GM21367 (cell line): ENCODE results near the gene FAM222B.
"Not testable (repeated sequence)": the region's sequence is repeated elsewhere in the genome, so short reads cannot be mapped to it uniquely, and the experiment has no call there.

Experiments
- ATAC-seq: cut with Tn5 transposase; IDR thresholded peaks from one replicate; pipeline ENCODE4 v1.9.1; 2021; ENCODE audit not compliant: unreplicated experiment

The FAM222B gene, protein sequence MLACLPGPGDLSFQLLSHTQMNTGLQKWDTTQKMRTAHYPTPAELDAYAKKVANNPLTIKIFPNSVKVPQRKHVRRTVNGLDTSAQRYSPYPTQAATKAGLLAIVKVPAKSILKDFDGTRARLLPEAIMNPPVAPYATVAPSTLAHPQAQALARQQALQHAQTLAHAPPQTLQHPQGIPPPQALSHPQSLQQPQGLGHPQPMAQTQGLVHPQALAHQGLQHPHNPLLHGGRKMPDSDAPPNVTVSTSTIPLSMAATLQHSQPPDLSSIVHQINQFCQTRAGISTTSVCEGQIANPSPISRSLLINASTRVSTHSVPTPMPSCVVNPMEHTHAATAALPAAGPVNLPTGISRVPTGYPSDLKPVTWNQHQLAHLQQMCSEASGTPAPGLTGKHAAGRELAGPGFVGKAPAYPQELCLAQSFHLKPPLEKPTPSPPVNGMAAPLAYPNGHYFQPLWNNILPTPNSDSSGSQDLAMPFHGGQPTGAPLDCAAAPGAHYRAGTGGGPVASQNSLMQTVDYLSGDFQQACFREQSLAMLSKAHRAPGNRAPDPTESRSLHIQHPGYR

DNA sequence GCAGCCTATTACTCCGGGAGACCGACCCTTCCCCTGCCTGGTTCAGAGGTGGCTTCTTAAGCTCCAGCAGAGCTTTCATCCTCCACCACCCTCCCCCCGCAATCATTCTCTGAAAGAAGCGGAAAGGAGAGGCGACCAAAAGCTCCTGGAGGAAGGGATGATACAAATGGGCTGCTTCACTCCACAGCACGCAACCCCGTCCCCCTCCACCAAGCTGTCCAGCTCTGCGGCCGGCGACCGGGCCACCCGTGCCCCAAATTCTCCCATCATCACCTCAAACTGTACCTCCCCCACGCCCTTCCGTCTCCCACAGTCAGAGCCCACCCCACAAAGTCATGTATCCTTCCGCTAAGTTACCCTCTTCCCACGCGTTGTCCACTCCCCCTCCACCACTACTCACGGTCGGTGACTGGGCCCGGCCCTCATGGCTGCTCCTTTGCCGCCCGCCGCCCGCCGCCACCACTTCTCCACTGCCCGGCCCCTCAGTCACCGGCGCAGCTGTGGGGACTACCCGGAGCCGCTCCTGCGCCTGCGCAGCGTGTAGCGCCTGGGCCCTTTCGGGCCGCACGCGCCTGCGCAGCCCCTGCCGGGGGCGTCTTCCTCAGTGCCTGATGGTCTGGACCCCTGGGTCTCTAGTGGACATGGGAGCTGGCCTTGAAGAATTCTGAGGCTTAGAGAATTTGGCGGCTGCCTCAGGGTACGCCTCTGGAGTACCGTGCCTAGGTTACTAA lies at the start of gene FAM222B:
Gene FAM222B (minus strand): TSS at position 509 of the 731 bp plus-strand sequence. CDS start 76,123 bp downstream, outside the sequence.
- ATAC-seq: peak; percentile 59

DNA sequence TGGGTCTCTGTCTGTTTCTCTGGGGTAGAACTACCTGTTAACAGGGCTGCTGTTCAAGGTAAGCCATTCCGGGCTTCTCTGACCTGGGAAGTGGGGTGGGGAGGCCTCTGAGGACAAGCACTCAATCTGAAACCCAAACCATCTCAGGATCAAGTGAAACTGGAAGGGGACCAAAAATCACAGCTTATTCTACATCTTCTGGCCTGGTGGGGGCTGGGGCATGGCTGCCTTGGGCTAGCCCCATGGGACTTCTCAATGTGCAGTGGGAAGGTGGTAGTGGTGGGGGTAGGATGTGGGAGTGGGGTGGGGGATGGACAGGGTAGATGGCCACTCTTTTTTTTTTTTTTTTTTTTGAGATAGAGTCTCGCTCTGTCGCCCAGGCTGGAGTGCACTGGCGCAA lies 49.4 kb upstream of the FAM222B start:
- no peak for ATAC-seq

DNA sequence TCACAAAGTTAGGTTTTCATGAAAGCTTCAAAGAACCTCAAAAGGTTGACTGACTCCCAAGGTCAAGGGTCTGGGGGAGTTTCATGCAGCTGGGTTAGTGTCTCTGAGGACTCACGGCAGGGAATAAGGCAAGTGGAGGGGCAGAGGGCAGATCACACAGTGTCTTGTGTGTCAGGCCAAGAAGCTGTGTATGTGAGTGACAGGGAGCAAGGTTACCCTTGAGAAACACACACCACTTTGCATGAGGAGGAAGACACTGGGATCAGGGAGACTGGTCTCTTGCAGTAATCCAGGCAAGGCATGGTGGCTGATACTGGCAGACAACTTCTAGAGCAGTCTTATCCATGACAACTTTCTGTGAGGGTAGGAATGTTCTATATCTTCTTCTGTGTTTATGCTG lies 48.6 kb upstream of the FAM222B start:
- ATAC-seq: no peak

DNA sequence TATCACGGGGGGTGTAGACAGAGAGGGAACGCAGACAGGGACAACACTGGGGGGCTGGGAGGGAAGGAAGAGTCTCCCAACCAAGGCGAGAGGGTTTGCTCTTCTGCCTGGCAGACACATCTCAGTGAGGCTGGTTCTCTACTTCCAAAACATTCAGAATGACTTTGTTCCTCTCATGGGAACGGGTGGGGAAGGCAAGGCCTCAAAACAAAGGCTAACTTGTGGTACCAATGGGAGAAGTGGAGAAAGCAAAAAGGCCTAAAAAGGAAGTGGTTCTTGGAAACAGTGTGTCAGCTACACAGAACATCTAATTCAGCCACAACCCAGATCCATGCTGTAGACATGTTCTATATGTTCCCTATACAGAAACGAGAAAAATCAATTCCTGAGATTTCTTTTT lies 47.4 kb upstream of the FAM222B start:
- no peak for ATAC-seq

DNA sequence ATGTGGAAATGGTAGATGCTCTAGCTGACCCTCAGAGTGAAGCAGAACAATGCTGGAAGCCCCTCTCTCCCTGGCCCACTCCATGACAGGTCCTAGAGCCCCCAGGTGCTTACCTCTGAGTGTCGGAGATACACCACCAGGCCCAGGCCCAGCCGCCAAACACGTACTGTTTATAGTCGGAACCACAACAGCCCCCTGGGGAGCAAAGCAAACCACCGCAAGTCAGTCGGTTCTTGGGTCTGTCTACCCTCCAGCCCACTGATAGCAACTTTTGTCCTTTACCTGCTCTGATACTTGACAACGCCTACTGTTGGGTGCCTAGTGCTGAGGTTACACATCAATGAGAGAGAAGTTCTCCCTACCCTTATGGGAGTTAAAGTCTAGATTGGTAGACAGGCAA lies 46.2 kb upstream of the FAM222B start:
- no peak for ATAC-seq

DNA sequence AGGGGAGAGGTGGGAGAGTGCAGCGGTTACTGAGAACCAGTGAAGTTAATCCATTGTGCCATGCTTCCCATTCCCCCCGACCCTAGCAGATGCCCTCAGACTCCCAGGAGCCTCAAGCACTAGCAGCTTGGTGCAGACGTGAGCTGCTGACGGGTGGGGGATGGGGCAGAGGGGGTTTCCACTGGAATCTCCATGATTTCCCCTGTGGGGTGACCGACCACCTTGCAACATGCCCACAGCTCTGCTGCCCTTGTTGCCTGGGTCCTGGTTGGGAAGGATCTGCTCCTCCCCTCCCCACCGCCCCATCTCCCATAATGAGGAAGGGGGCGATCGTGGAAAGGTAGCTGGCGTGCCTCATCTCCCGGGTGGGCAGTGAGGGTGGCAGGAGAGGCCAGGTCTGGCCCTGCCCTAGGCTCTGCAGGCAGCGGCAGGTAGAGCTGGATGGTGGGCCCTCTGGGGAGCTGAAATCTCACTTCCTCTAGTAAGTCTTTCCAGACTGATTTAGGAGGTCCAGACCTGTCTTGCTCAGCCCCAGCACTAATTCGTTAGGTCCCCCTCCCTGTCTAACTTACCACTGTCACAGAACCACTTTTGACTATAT lies 45.4 kb upstream of the FAM222B start:
- ATAC-seq: no peak

DNA sequence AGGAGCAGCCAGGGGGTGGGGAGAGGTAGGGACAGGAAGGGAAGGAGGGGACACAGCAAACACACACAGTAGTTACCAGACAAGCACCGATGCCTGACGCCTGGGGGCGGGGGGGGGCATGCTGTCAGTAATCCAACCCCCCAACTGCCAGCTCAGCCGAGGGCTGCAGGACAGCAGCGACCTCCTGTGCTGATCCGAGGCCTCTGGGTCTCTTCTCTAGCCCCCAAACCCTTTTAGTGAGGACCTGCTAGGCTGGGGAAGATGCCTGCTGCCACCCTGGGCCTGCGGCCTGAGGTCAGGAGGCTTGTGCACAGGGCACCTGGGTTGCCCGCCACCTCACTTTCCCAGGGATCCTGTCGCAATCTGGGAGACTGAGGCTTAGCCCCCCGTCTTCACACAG lies 43.4 kb upstream of the FAM222B start:
- ATAC-seq: no peak

DNA sequence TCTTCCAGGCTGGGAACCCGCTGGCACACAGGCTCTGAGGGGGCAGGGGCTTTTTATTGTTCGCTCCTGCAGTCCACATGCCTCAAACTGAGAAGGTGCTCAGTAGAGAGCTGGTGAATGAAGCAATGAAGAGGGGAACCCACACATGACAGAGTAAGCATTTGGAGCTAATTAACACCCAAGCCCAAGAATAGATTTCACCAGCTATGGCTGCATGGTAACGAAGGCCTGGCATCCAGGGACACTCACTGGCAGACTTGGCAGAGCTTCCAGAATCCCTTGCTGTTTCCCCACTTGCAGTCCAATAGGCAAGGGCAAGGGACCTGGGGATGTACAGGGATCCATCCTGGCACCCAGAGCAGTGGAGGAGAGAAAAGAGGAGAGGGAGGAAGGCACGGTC lies 42.8 kb upstream of the FAM222B start:
- ATAC-seq: no peak

DNA sequence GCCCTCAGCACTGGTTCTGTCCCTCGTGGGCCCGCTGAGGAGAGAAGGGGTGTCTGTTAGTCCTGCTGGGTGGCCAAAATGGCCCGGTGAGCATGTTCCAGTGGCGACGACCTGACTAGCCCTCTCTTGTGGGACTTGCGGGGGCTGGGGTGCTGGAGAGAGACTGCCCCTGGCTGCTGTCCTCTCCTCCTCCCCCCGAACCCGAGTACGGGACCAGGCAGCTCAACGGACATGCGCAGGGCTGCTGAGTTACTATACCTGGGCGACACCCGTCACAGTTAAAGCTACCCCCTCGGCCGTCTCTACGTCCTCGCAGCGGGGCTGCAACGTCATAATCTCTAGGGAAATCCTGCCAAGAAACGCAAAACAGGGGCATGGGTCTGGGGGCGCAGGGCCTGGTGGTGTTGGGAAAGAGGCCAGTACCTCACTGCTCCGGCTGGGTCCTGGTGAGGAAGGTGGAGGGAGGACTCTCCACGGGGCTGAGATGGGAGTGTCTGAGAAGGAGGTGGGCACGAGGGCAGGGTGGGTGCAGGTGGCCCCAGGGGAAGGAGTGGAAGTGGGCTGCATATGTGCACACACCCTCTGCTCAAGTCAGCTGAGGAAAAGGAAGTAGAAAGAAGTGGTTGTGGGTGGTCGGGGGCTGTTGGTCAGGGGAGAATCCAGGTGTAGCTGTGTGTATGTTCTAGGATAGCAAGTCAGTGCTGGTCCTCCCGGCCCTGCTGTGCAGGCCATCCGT lies 41.5 kb upstream of the FAM222B start:
- ATAC-seq: no peak

DNA sequence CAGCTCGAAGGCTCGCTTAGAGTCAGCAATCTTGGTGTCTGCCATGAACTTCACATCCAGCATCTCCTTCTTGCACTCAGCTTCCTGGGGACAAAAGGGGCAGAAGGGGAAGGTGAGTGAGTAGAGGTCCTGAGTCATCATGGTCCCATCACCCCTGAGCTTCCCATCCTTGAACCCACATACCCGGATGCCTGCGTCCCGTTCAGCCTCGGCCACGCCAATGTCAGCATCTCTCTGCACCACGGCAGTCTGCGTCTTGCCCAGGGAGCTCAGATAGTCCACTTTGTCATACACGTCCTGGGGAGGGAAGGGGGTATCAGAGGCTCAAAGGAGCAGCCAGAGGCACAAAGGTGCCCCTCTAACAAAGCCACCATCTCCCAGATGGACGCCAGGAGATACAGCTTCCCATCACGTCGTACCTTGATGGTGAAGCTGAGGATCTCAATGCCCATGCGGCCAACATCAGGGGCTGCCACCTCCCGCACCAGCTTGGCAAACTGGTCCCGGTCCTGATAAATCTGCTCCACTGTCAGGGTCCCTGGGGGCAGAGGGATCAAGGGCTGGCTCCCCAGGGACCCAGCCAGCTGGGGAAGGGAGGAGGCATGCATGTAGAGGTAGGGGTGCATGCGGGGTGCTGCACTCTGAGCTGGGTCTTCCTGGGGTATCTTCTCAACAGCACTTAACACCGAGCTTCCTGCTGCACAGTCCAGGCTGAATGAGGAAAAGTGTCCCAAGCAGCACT lies 39.7 kb upstream of the FAM222B start:
- no peak for ATAC-seq

DNA sequence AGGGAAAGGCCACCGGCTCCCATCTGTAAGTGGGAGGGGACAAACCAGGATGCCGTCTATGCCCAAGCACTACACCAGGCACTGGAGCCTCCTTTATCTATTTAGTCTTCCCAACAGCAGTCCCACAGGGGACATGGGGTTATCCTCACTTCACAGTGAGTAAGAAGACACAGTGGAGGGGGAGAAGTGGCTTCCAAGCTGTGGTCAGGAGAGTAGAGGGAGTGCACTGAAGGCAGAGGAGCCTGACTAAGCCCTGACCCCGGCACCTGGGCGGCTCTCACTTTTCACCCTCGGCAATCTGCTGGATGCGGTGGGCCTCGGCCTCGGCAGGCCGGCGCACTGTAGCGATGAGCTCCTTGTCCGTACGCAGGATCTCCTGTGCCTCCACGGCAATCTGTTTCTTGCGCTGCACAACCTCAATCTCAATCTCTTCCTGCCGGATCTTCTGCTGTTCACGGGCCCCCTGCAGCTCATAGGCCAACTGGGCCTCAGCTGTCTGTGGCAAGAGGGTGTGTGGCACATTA lies 39.0 kb upstream of the FAM222B start:
- ATAC-seq: no peak

DNA sequence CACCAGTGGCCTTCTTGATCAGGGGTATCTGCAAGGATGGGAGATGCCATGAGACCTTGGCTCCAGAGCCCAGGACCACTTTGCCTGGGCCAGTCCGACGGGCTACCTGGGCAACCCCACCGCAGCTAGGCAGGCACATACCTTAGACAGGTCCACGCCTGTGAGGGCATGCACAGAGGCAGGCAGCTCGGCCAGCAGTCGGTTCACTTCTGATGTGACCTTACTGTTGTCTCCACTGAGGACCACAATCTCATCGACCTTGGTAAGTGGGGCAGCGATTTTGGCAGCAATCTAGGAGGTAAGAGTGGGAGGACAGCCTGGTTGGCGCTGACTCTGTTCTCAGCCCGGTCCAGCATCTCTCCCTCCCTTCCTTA lies 38.0 kb upstream of the FAM222B start:
- ATAC-seq: no peak

DNA sequence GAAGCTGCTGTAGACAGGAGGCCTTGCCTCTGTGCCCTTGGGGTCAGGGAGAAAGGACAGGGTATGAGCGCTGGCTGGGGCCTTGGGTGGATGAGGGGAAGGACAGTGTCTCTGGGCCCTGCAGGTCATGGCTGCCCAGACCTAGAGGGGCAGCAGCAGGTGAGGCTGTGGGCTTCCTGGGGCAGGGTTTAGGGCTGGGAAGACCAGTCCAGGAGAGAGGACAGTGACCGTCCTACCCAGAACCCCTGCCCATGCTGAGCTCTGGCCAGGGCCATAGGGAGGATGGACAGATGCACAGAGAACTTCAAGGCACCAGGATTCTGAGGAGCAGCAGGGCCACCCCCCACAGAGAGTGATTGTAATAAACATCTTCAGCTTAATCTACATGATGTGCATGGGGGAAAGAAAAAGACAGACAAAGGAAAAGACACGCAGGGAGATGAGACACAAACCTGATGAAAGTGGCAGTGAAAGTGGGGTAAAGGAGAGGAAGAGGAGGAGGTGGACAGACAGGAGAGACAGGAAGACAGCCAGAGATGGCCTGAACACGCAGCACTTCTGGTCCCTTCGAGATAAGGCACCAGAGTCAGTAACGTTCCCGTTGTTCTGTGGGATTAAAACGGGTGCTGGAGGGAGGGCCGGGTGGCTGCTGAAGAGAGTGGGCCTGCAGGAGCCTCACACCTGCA lies 37.4 kb upstream of the FAM222B start:
- no peak for ATAC-seq

DNA sequence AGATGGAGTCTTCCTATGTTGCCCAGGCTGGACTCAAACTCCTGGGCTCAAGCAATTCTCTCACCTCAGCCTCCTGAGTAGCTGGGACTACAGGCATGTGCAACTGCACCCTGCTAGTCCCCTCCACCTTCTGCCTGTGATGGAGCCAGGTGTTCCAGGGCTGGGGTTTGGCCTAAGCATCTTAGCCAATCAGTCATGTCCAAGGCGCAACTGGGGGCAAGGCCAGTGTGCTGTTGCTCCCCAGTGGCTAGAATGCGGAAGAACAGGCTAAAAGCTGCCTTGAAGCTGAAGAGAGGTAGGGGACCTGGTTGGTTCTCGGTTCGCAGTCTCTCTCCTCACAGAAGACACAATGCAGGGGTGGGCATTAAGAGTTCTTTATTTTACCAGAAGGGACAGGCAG lies 36.4 kb upstream of the FAM222B start:
- no peak for ATAC-seq

DNA sequence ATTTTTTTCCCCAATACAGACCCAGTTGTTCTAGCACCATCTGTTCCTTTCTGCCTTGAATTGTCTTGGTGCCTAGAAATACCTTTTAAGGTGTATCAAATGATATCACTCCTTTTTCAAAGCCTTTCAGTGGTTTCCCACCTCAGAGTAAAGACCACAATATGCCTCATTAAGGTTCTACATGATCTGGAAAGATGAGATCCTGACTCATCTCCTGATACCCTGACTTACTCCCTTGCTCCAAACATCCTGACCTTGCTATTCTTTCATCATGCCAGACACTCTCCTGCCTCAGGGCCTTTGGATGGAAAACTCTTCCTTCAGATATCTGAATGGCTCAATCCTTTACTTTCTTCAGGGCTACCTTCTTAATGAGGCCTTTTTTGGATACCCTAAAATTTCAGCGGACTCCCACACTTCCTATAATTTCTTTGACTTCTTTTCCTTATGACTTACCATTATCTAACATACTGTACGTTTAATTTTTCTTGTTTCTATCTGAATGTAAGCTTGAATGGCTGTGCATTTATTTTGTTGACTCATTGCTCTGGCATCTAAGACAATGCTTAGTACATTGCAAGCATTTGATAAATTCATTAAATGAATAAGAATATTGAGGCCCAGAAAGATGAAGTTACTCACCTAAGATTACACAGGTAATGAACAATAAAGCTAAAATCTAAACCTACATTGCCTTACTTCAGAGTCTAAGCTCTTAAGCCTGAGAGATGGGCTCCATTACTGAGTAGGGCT lies 35.7 kb upstream of the FAM222B start:
- no peak for ATAC-seq

DNA sequence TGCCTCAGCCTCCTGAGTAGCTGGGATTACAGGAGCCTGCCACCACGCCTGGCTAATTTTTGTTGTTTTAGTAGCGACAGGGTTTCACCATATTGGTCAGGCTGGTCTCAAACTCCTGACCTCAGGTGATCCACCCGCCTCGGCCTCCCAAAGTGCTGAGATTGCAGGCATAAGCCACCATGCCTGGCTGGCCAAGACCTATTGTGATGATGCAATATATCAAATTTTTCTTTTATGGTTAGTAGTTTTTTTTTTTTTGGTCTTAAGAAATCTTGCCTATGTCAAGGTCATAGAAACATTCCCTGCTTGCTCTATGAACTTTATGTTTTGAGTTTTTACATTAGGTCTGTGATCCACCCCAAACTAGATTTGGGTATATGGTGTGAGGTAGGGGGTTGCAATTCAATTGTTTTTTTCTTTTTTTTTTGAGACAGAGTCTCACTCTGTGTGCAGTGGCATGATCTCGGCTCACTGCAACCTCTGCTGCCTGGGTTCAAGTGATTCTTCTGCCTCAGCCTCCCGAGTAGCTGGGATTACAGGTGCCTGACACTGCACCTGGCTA lies 34.6 kb upstream of the FAM222B start:
- not testable (repeated sequence) for ATAC-seq

DNA sequence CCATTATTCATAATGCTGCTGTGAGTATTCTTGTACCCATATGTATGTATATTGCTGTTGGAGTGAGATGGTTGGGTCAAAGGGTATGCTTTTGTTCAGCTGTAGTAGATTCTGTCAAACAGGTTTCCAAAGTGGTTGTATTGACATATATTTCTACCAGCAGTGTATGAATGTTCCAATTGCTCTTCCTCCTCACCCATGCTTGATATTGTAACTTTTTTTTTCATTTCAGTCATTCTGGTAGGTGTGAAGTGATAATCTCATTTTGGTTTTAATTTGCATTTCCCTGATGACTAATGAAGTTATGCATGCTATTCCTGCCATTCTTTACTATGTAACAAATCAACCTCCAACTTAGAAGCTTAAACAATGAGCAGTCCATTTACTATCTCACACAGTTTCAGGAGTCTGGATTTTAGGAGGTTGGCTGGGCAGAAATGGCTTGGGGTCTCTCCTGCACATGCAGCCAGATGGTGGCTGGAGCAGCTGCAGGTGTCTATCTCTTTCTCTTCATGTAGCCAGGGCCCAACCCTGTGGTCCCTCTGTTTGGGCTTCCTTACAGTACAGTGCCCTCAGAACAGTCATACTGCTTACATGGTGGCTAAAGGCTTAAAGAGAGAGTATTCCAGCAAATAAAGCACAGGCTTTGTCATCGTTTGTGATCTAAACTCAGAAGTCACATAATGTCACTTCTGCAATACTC lies 33.4 kb upstream of the FAM222B start:
- no peak for ATAC-seq

DNA sequence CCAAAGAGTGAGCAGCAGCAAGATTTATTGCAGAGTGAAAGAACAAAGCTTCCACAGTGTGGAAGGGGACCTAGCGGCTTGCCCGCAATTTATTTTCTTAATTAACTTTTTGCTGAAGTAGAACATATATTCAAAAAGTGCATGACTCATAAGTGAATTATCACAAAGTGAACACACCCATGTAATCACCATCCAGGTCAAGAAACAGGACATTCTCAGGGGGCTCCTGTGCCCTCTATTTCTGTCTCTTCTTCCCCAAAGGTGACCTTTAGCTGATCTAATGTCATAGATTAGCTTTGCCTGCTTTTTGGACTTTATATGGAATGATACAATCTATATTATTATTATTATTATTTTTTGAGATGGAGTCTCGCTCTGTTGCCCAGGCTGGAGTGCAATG lies 32.2 kb upstream of the FAM222B start:
- no peak for ATAC-seq
